Measurements from ENCODE around the gene MSH3. TPM values are rescaled to one million over a fixed set of nuclear protein-coding genes. Genes with fewer than 3 reads are reported as not detected.
"Not testable (repeated sequence)": the region's sequence is repeated elsewhere in the genome, so short reads cannot be mapped to it uniquely, and the experiment has no call there.

Gene MSH3
- total RNA-seq, 2 donors from 2014 or later, result 10.9 to 11.5 TPM

DNA sequence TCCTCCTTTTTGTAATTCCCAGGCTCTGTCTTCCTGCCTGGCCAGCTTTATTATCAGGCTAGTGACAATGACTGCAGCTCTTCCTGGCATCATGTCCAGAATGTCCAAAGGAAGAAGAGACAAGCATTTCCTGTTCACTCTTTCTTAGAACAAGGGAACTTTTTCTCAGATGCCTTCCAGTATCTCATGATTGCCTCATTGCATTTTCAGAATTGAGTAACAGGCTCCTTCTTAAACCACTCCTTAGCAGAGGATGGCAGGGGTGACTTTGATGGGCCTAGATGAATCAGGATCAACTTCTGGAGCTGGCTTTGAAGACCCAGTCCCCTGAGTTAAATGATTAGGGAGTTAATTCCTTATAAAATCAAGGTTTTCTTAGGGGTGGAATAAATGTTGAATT lies 212.8 kb downstream of the MSH3 start:
- ATAC-seq (no peak), DNase-seq (no peak)
- intact Hi-C loops (cut with DNase I), result no loop called here

DNA sequence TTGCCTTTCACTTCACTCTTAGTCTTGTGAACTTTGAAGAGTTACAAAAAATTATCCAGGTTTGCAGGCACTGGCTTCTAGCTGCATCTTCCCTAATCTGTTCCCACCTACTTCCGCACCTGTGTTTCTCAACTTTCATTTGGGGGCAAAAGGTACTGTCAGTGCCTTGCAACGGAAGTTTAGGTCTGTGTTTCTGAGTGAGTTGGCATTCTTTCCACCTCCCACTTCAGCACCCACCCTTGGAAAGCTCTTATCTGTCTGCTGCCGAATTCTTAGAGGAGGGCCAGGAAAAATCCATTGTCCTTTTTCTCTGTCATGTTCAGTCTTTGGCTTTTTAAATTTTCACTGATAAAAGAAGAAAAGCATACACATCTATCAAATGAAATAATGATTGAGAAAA lies 216.0 kb downstream of the MSH3 start:
- intact Hi-C loops (cut with DNase I), result no loop called here
- DNase-seq (no peak), ATAC-seq (no peak)

DNA sequence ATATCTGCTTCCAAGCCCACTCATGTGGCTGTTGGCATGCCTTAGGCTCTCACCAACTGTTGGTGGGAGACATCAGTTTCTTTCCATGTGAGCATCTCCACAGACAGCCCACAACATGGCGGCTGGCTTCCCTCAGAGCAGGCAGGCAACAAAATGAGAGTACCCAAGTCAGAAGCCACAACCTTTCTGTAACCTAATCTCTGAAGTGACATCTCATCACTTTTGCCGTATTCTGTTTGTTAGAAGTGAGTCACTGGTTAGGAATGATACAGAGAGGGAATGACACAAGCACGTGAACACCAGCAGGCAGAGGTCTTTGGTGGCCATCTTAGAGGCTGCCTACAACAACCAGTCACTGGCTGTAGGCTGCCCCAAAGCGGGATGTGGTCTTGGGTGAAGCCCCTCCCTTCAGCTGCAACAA lies 217.1 kb downstream of the MSH3 start:
- intact Hi-C loops (cut with DNase I), result no loop called here
- ATAC-seq (no peak), DNase-seq (no peak)

DNA sequence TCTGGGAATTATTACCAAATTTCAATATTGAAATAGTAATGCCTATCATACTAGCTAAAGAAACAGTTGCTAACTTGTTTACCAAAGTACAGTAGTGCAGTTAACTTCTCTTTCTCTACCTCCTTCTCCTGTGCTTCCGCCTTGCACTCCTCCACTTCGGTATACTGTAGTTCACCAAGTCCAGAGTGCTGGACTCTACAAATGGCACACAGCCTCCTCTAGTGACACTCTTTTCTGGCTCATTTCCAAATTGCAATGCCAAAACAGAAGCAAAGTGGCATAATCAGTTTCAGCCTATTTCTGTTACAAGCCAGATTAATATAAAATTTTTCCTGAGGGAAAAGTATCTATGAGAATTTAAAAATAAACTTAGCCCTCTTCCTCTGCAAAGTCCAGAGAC lies 219.7 kb downstream of the MSH3 start:
- DNase-seq (no peak), ATAC-seq (peak; percentile 40 to 72)
- intact Hi-C loops (cut with DNase I), result no loop called here

DNA sequence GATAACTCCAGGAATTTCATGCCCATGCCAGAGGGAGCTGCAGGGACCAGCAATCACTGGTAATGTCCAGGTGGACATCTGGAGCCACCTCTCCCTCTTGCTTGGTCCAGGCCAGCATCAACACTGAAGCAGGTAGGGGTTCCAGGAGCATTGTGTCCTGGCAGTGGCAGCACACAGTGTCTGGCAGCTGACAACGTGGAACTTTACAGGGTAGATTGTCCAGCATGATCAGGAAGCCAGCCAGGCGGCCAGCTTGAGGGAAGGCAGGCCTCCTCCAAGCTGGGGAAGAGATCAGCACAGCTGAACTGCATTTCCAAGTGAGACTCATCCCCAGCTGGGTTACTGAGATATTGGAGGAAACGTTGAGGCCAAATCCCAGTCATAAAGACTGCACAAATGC lies 223.1 kb downstream of the MSH3 start:
- ATAC-seq, result no peak
- intact Hi-C loops (cut with DNase I), result no loop called here
- no peak for DNase-seq

DNA sequence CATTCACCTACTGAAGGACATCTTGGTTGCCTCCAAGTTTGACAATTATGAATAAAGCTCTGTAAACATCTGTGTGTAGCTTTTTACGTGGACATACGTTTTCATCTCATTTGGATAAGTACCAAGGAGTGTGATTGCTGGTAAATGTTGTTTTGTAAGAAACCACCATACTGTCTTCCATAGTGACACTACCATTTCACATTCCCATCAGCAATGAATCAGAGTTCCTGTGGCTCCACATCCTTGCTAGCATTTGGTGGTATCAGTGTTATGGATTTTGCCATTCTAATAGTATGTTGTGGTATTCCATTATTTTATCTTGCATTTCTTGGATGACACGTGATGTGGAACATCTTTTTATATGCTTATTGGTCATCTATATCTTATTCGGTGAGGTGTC lies 227.3 kb downstream of the MSH3 start:
- ATAC-seq (no peak), DNase-seq (no peak)
- intact Hi-C loops (cut with DNase I), result no loop called here

DNA sequence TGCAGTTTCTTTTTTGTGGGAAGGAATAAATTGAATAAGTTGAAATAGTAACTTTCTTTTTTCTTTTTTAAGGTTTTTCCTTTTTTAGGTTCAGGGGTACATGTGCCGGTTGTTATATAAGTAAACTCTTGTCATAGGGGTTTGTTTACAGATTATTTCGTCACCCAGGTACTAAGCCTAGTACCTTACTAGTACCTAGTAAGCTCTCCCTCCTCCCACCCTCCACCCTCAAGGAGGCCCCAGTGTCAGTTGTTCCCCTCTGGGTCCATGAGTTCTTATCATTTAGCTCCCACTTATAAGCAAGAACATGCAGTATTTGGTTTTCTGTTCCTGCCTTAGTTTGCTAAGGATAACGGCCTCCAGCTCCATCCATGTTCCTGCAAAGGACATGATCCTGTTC lies 228.9 kb downstream of the MSH3 start:
- DNase-seq; intact Hi-C loops (cut with DNase I); ATAC-seq: not testable (repeated sequence)

DNA sequence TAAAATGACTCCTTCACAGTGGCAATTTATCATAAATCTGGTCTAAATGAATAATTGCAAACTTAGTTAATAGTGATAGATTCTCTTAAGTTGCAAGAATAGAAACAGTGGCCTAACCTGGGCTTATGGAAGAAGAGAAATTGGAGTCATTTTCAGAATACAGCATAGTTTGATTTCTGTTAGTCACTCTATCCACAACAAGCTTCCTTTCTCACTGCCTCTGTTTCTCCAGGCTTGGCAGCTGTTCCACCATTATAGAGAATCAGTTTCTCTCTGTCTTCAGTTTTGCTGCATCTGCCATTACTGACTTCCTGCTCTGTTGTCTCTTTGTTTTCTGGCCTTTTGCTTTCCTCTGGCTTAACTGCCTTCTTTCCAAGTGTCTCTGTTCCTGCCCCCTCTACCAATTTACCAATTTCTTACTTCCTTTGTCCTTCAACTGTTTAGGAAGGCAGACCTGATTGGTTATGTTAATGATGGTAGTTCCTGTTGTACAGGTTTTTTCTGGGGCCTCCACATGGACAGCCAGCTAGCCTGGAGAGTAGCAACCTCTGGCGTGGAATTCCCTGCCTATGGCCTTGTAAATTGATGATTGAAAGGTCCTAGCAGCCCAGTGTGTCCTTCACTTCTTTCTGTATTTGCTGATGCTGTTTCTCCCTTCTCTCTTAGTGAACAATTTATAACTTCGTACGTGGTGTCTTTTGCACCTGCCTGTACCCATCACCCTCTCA lies 229.8 kb downstream of the MSH3 start:
- intact Hi-C loops (cut with DNase I), result no loop called here
- ATAC-seq (no peak), DNase-seq (no peak)

DNA sequence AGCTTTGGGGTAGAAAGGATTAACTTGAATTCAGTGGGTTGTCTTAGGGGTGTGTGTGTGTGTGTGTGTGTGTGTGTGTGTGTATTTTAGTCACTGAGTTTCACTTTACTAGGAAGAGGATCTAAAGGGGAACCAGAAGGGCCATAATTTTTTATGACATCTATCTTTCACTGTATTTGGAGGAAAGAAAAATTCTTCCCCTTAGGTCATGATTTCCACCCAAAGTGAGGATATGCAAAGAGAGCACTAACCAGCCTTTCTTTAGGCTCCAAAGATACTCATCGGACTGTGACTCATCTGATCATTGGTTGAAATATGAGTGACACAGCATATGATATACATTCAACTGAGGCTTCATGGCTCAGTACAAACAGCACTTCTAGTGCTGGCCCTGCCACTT lies 230.5 kb downstream of the MSH3 start:
- intact Hi-C loops (cut with DNase I), result no loop called here
- ATAC-seq (no peak), DNase-seq (no peak)

DNA sequence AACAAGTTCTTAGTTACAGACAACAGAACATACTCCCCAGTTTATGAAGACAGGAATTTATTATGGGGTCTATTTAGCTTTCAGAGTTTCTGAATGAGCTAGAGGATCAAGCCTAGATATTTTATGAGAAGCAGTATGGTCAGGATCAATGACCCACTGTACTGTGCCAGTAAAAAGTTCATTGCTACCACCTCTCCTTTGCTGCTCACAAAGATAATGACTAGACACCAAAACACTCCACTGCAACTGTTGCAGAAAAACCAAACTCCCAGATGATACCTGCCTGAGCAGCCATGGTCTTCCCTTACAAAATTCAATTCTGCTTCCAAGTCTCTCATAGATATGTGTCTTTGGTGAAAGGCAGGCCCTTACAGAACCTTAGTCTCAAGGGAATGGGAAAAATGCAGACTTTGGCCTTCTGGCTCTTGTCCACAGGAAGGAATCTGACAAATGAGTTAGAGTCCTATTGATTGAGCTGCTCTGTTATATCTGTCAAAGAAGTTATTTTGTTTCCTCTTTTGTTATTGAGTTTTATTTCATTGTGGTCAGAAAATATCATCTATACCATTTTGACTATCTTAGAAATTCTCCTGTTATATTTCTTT lies 231.0 kb downstream of the MSH3 start:
- no peak for ATAC-seq
- DNase-seq, result no peak
- intact Hi-C loops (cut with DNase I), result no loop called here

DNA sequence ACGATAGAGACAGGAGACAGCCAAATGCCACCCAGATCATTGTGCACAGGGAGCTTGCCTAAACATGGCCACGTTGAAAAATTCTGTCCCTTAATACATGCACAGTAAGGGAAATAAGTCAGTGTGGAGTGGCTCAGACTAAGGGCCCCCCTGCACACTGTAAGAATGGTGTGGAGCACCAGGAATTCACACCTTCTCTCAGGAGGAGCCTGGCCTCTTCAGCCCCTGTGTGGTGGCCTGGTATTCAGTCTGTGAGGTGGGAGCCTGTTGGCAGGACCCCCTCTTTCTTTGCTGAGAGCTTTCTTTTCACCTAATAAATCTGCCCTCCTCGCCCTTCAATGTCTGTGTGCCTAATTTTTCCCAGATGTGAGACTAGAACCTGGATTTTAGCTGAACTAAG lies 239.6 kb downstream of the MSH3 start:
- intact Hi-C loops (cut with DNase I), result no loop called here
- no peak for ATAC-seq

DNA sequence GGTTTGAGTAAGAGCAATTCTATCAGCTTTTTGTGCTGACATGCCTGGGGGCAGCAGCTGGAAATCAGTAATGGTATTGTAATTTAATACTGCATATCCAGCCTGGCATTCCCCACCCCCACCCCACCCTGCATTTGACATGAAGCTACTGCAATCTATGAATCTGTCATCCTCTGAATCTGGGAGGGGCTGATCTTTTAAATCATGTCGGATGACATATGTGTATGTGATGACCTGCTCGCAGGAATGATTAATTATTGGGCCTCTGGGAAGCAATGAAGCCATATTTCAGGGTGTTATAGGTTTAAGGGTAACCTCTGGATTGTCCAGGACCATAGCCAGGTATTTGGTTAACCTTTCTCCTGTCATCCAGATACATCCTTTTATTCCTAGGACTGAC lies 241.1 kb downstream of the MSH3 start:
- intact Hi-C loops (cut with DNase I), result no loop called here
- no peak for ATAC-seq

More for the DNA sequence above, 239.6 kb downstream of the MSH3 start:
- DNase-seq, result no peak

DNA sequence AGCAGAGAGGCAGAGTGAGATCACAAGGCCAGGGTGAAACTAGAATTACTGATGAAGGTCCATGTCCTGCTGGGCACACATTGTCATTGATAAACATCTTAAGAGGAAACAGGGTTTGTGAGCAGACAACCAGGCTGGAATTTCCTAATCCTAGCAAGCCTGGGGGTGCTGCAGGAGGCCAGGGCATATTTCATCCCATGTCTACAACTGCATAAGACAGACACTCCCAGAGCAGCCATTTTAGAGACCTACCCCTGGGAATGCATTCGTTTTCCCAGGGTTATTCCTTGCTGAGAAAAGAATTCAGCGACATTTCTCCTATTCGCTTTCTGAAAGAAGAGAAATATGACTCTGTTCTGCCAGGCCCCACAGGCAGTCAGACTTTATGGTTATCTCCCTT lies 248.2 kb downstream of the MSH3 start:
- DNase-seq; intact Hi-C loops (cut with DNase I): not testable (repeated sequence)

More for the DNA sequence above, 241.1 kb downstream of the MSH3 start:
- DNase-seq, result no peak

DNA sequence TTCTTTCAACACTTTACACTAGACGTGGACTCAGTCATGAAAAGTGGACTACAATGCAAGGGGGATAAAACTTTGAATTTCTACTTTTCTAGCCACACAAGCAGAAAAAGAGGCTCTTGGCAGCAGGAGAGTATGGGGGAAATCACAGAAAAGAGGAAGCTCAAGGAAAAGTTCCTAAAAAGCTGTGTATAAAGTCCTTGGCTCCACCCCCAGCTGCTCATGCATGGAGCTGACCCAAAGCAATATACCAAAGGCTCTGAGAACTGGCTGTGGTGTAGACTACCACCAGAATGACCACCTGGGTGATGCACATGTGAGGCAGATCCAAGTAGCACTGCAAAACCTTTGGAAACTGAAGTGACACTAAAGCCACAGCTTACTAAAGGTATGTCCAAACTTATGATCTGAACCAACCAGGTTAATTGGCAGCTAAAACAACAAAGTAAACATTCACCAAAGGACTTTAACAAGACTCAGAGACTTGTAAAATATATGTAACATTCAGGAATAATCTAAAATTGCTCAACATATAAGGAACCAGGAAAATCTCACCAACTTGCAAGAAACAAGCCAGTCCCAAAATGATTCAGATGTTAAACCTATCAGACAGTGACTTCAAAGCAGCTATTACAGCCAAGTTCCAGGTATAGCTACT lies 250.2 kb downstream of the MSH3 start:
- no peak for ATAC-seq
- intact Hi-C loops (cut with DNase I), result no loop called here
- DNase-seq, result no peak

More for the DNA sequence above, 248.2 kb downstream of the MSH3 start:
- ATAC-seq, result not testable (repeated sequence)

DNA sequence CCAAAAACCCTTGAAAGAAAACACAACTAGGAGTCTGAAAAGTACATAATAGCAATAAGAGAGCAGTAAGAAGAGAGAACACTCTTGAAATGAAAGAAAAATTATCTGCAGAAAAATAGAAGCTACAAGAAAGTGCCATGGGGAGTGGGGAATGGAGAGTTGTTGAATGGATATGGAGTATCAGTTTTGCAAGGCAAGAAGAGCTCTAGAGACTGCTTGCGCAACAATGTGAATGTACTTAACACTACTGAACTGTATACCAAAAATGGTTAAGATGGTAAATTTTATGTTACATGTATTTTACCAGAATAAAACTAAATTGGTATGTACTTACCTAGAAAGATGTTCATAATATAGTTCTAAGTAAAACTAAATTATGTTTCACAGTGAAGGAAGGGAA lies 251.0 kb downstream of the MSH3 start:
- intact Hi-C loops (cut with DNase I), result no loop called here
- ATAC-seq, result no peak
- DNase-seq, result no peak

DNA sequence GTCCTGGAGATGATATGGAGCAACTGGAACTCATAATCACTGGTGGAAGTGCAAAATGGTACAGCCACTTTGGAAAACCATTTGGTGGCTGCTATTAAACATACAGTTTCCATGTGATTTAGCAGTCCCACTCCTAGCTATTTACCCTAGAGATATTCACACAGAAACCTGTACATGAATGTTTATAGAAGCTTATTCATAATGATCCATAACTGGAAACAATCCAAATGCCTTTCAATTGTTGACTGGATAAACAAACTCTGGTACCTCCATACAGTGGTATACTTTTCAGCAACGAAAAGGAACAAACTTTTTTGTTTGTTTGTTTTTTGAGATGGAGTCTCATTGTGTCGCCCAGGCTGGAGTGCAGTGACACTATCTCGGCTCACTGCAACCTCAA lies 258.0 kb downstream of the MSH3 start:
- ATAC-seq, result no peak
- no peak for DNase-seq
- intact Hi-C loops (cut with DNase I), result no loop called here

DNA sequence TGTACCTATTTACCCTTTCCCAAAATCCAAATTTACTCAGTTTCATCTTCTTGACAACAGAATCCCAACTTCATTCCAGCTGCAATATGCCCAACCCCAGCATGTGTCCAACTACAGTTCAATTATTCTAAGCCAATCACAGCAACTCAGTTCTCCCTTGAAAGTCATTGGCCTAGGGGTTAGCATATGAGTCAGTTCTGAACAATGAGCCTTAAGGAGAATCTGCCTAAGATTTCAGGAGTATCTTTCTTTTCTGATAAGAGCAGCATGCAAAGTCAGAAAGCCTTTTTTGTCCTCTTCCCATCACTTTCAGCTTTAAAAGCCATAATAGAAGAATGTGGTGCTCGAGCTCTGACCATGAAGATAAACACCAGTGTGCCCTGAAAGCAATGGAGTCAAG lies 261.3 kb downstream of the MSH3 start:
- no peak for ATAC-seq
- no peak for DNase-seq
- intact Hi-C loops (cut with DNase I), result no loop called here

DNA sequence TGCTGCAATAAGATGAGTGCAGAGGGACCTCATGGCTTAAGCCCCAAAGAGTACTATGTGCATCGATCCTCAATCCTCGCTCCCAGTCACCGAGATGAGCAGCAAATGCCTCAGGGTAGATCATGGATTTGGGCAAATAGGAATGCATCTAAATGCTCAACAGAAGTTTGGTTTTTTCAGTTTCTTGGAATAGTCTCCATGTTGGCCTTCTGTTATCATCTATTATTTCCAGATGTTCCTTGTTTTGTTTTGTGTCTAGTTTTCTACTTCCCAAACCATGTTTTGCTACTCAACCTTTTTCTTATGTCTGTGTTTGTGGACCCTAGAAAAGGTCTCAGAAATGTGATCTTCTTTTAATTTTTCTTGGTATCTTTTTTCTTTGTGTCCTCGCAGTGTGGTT lies 262.2 kb downstream of the MSH3 start:
- intact Hi-C loops (cut with DNase I), result no loop called here
- ATAC-seq (no peak), DNase-seq (no peak)

DNA sequence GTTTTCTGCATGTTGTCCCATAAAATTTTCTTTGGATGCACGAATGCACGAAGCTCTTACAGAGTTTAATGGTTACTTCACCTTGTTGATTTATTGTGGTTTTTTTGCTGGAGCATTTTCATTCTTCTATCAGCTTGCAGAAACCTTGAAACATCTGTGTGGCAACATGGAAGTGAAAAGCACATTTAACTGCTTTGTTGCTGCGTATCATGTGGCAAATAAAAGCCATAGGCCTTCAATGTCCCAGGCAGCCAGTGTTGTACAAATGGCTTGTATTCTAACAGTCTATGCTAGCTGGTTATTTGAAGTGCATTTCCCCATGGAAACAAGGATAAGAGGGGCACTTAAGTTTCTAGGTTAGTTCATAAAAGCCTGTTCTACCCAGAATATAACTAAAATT lies 263.2 kb downstream of the MSH3 start:
- ATAC-seq (no peak), DNase-seq (no peak)
- intact Hi-C loops (cut with DNase I), result no loop called here

DNA sequence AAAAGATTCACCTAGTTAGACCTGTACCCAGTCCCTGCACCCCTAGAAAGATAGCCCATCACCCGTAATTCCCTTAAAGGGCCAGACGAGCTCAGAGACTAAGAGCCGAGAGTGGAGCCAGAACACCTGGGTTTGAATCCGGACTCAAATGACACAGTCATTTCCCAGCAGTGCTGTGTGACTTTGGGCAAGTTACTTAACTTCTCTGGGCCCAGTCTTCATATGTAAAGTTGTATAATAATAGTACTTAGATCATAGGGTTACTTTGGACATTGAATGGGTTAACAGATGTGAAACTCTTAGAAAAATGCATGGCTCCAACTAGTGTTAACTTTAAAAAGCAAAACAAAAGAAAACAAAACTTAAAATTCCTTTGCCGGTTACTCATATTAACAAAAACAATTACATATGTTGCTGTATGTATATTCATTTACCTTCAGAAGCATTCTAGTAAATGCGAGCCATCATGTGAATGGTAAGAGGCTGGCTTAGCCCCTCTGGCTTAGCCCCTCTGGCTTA lies 265.3 kb downstream of the MSH3 start:
- ATAC-seq (no peak), DNase-seq (no peak)
- intact Hi-C loops (cut with DNase I), result no loop called here
